ENCODE data around the gene TOMM6.

Gene TOMM6

GRCh38 chr6:41779336-41779735 lies 8.2 kb upstream of the TOMM6 start:
- TF ChIP-seq CTCF (IDR thresholded peaks at IDR 0.05; ENCODE audit: low read depth, low read length): no peak
- peak in 1 of 2 donors; percentile 8 for DNase-seq (ENCODE audit: low read depth in 2 of 2)

GRCh38 chr6:41779788-41780550 lies 7.5 kb upstream of the TOMM6 start, which contains the start of gene FRS3:
FRS3 (minus strand) TSS chr6:41779900; CDS start chr6:41776987, 2,913 bp downstream.
- peak; percentile 90 for TF ChIP-seq CTCF (IDR thresholded peaks at IDR 0.05; ENCODE audit: low read depth, low read length)
- H3K4me3 ChIP-seq (replicated peaks in 1 of 2; ENCODE audit: low read depth in 2 of 2, low read length in 2 of 2): peak within 1 kb of the TSS; percentile 62 to 63
- DNase-seq (ENCODE audit: low read depth in 2 of 2): peak; percentile 96 to 97

More at GRCh38 chr6:41779336-41779735, 8.2 kb upstream of the TOMM6 start:
- H3K4me3 ChIP-seq (replicated peaks in 1 of 2; ENCODE audit: low read depth in 2 of 2, low read length in 2 of 2): peak overlapping the region; percentile 62

- TF ChIP-seq CTCF (IDR thresholded peaks at IDR 0.05; ENCODE audit: low read depth, low read length): no peak
- DNase-seq (ENCODE audit: low read depth in 2 of 2): peak; percentile 14 to 69
- peak within 1 kb of the TSS; percentile 62 to 63 for H3K4me3 ChIP-seq (replicated peaks in 1 of 2; ENCODE audit: low read depth in 2 of 2, low read length in 2 of 2)
These were observed 6.7 kb upstream of the TOMM6 start, which contains the start of gene PRICKLE4 for GRCh38 chr6:41780551-41781365. PRICKLE4 (plus strand) TSS chr6:41780782; CDS start chr6:41783474, 2,692 bp downstream.

- TF ChIP-seq CTCF (IDR thresholded peaks at IDR 0.05; ENCODE audit: low read depth, low read length): no peak
- peak overlapping the region; percentile 62 to 63 for H3K4me3 ChIP-seq (replicated peaks in 1 of 2; ENCODE audit: low read depth in 2 of 2, low read length in 2 of 2)
- DNase-seq (ENCODE audit: low read depth in 2 of 2): no peak
These were observed 6.1 kb upstream of the TOMM6 start for GRCh38 chr6:41781366-41781730.

GRCh38 chr6:41783106-41783780 lies 4.3 kb upstream of the TOMM6 start:
- no peak for TF ChIP-seq CTCF (IDR thresholded peaks at IDR 0.05; ENCODE audit: low read depth, low read length)
- no peak for DNase-seq (ENCODE audit: low read depth in 2 of 2)
- no peak overlapping the region for H3K4me3 ChIP-seq (replicated peaks in 1 of 2; ENCODE audit: low read depth in 2 of 2, low read length in 2 of 2)

- no peak for DNase-seq (ENCODE audit: low read depth in 2 of 2)
- no peak overlapping the region for H3K4me3 ChIP-seq (replicated peaks in 1 of 2; ENCODE audit: low read depth in 2 of 2, low read length in 2 of 2)
- TF ChIP-seq CTCF (IDR thresholded peaks at IDR 0.05; ENCODE audit: low read depth, low read length): no peak
These were observed 2.8 kb upstream of the TOMM6 start for GRCh38 chr6:41784581-41785171.
